Hematopoietic multipotent progenitor cell treated with erythropoietin and hydrocortisone succinate and interleukin-3 and kit ligand, for 4 days (in vitro differentiated cells): ENCODE data around the gene ISX.

Experiments used
- DNase-seq: peaks from one replicate; pipeline ENCODE4 v3.0.0-alpha.2; 2015

Gene ISX

GRCh38 chr22:35114131-35114980 is 48.4 kb downstream of the ISX start:
- no peak for DNase-seq

DNA sequence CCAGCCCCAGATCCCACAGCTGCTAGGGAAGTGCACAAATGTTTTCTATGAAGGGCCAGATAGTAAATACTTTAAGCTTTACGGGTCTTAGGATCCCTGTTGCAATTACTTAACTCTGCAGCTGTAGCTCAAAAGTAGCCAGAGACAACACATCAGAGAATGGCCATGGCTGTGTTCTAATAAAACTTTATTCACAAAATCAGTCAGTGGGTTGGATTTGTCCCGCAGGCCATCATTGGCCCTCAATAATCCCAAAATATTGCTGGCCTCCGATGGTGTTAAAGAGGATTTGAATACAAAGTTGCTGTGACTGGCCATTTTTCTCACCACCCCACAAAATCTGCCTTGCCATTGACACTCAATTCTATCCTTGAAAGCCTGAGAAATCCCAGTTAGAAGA is 49.6 kb downstream of the ISX start:
- DNase-seq = no peak

GRCh38 chr22:35116269-35116668 is 50.3 kb downstream of the ISX start:
- DNase-seq = no peak

DNA sequence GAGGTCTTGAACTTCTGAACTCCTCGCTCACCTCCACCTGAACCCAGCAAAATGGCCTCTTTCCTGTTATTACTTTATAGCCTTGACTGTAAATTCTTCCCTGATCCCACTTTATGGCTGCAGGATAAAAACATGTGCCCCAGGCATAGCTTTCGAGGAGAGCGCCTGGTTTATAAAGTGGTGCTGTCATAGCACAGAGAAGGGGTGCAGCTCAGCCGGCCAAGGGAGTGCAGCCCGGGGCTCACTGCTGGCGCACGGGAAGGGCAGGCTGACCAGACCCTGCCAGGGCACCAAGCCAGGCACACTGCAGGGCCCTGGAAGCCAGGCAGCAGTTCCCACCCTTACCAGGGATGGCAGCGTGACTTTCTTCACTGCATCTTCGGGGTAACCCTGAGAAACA is 50.9 kb downstream of the ISX start:
- no peak for DNase-seq

DNA sequence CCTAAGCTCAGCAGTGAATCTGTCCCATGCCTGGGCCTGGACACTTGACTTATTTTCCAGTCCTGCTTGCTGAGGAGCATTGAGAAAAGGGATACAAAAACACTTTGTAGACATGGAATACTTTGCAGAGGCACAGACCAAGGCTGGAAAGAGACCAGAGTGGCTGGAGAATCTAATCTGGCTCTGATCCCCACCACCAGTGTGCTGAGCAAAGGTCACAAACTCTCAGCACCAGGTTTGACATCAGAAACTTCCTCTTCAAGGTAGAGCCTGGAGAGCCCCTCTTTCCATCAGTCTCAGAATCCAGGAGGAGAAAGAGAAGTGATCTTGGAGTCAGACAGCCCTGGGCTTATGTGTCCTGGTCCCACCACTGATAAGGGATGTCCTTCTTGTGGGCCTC is 53.5 kb downstream of the ISX start:
- DNase-seq = no peak

DNA sequence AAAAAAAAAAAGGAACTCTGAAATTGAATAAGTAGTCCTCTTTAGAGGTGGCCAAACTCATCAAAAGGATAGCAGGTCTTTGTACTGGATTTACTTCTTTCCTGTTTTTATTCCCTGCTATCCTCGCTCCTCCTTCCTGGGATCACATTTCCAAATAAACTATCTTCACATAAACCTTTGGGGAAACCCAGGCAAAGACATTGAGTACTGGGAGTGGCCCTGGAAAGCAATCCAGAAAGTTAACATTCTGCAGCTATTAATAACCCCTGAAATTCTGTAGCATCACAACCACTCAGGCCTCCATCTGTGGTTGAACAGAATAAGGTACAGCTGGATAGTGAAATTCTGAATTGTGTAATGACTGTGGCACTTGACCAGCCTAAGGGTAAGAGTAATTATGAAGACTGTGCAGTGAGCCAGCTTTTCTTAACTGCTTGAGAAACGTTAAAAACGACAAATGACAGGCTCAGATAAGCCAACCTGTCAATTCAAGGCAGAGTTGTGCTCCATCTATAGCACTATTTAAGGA is 58.8 kb downstream of the ISX start:
- no peak for DNase-seq

- DNase-seq = no peak
These were observed 61.0 kb downstream of the ISX start for GRCh38 chr22:35126993-35127392.

DNA sequence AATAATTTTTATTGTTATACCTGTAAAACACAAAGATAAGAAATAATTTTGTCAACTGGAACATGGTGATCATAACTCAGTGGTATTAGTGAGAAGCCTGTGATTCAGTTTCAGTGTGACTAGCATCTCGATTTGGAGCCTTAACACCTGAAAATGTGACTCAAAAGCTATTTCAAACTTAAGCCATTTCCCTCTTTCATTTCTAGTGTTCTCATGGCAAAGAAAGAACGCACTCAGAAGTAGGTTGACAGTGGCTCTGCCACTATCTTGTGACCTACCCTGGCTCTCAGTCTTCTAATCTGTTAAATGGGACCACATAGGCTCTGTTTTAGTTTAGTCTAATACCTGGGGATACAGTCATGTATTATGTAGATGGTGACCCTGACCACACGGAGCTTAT is 62.7 kb downstream of the ISX start:
- DNase-seq = no peak

DNA sequence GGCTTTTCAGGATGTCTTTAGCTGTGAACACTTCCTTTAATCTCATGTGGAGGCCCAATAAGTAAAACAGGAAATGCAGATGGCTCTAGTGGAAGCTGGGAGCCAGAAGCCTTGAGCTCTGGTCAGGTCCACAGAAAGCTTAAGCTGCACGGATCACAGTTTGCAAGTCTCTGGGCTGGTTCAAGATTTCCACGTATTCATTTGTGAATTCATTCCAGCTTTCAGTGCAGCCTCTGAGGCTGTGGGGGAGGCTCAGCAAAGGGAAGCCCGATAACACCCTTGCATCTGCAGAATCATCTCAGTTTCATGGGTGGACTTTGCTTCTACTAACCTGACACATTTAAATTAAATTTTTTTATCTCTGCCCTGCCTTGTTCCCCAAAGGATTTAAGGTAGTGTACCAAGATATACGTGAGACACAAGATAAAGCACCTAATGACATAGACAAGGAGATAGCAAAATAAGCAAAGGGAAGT is 65.6 kb downstream of the ISX start:
- DNase-seq = peak; percentile 19

GRCh38 chr22:35132568-35132967 is 66.6 kb downstream of the ISX start:
- no peak for DNase-seq

DNA sequence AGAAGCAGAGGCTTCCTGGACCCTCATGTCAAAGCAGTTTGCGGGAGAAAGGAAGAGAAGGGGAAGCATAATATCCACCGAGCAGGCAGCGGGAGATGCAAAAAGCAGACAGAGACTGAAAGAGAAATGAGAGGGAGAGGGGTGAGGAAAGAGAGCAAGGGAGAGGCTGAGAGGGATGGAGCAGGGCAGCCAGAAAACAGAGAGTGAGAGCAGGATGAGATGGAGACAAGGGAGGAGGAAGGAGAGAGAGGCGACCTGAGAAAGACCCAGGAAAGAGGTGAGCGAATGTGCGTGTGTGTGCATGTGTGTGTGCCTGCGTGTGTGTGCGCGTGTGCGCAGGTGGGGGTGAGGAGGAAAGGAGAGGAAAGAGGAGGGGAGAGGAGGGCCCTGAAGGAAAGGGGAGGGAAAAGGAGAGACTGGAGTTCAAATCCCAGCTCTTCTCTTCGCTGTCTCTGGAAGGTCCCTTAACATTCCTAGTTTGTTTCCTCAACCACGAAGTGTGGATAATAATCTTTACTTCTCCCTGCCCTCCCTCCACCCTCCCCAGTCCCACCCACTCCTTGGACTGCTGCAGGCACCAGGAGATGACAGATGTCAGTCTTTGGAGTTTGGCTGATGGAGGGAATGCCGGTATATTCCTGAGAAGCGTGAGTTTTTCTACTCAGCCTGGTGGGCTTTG is 67.9 kb downstream of the ISX start:
- DNase-seq = no peak

DNA sequence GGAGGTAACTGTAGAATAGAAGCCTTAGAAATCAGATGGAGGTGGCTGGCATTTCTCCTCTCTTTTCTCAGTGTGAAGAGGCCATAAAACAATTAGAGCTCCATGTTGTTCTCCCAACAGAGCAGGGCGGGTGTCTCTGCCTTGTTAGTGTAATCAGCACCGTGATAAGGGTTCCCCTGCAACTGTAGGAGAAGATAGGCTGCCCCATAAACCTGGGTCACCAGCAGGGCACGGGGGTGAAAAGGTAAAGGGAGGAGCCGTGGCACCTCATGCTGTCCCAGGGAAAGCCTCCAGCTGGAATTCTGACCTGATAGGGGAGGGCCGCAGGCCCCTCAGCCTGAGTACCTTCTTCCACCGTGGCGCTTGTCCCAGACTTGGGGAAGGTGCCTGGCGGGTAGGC is 68.7 kb downstream of the ISX start:
- no peak for DNase-seq

DNA sequence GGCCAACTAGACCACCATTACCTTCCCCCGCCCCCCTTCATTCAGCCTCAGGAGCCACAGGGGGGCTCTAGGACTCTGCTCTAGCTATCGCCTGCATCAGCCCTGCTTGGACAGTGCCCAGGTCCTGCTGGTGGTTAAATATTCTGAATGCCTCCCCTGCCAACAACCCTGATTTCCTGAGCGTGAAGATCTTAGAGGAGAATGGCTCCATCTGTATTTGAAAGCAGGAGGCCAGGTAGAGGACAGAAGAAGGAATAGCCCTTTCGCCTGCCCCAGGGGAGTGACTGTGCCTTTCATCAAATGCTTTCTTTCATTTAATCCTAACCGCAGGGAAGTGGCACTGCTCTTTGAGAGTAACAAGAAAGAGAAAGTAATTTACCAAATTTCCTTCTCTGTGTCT is 69.2 kb downstream of the ISX start:
- no peak for DNase-seq
